ENCODE data around the gene TMEM208.

TMEM208 gene

DNA sequence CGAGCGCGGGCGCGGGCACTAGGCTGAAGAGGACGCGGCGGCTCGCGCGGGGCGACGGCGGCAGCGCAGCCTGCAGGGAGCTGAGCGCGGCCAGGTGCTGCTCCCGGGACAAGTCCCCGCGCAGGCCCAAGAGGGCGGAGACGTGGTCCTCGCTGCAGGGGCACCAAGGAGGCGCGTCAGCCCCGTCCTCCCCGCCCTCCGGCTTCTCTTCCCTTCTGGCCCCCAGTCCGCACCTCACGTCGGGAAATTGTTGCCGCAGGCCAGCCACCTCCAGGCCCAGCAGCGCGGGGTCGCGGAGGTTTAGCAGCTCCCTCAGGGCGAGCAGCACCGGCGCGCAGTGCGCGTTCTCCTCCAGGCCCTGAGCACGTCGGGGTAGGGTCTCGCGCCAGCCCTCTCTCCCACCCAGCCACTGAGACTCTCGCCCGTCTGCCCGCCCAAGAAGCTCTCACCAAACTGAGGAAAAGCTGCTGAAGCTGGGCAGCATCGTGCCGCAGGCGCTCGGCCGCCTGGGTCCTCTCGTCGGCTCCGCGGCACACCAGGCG lies 42.4 kb upstream of the TMEM208 start:
- H3K27me3 ChIP-seq = peaks cover 23% of the 10 kb centered on the region
- H3K9me3 ChIP-seq = no peaks in the 10 kb centered on the region
- H3K36me3 ChIP-seq = 0 out of 2 replicates have a peak, but pooled peaks cover 5% of the 10 kb centered on the region
- peaks cover 46% of the 10 kb centered on the region for H3K4me1 ChIP-seq
- H4K20me1 ChIP-seq = peaks cover 32% of the 10 kb centered on the region
- H3K27ac ChIP-seq = no peak overlapping the region
- no peak for TF ChIP-seq Cebpa-rat (IDR thresholded peaks at IDR 0.05)
- H3K4me3 ChIP-seq = peak overlapping the region; percentile 71
- H3K4me2 ChIP-seq = peak overlapping the region; percentile 95
- peak overlapping the region; percentile 86 for H3K9ac ChIP-seq

- peak overlapping the region; percentile 95 for H3K4me2 ChIP-seq
- H3K27me3 ChIP-seq = peaks cover 23% of the 10 kb centered on the region
- H3K9me3 ChIP-seq = no peaks in the 10 kb centered on the region
- no peak overlapping the region for H3K27ac ChIP-seq
- H4K20me1 ChIP-seq = peaks cover 26% of the 10 kb centered on the region
- peak overlapping the region; percentile 71 for H3K4me3 ChIP-seq
- TF ChIP-seq Cebpa-rat (IDR thresholded peaks at IDR 0.05) = no peak
- H3K4me1 ChIP-seq = peaks cover 52% of the 10 kb centered on the region
- no peak overlapping the region for H3K9ac ChIP-seq
- 0 out of 2 replicates have a peak, but pooled peaks cover 3% of the 10 kb centered on the region for H3K36me3 ChIP-seq
These were observed 41.8 kb upstream of the TMEM208 start for GRCh38 chr16:67184995-67185650.

DNA sequence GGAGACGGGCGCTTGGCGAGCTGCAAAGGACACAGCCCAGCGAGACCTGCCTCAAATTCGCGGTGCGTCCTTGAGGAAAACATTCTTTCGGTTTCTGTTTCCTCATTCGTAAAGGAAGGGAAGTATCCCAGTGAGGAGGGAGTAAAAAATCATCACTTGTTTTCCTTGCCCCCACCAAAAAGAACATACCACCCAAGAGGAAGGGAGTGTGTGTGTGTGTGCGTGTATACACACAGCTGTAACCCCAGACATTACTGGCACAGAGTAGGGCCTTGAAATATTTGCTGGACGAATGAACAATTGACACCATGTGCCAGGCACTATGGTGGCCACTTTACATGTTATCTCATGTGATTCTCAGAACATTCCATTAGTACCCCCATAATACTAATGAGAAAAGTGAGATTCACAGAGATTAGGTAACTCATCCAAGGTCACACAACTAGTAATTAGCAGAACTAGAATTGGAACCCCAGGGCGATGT lies 41.2 kb upstream of the TMEM208 start:
- H4K20me1 ChIP-seq = peaks cover 20% of the 10 kb centered on the region
- no peaks in the 10 kb centered on the region for H3K36me3 ChIP-seq
- H3K27me3 ChIP-seq = peaks cover 23% of the 10 kb centered on the region
- H3K9me3 ChIP-seq = no peaks in the 10 kb centered on the region
- H3K4me3 ChIP-seq = no peak overlapping the region
- TF ChIP-seq Cebpa-rat (IDR thresholded peaks at IDR 0.05) = no peak
- no peak overlapping the region for H3K27ac ChIP-seq
- peak overlapping the region; percentile 95; the same call in 1 of the 2 replicates for H3K4me2 ChIP-seq
- H3K9ac ChIP-seq = no peak overlapping the region
- peaks cover 55% of the 10 kb centered on the region for H3K4me1 ChIP-seq

DNA sequence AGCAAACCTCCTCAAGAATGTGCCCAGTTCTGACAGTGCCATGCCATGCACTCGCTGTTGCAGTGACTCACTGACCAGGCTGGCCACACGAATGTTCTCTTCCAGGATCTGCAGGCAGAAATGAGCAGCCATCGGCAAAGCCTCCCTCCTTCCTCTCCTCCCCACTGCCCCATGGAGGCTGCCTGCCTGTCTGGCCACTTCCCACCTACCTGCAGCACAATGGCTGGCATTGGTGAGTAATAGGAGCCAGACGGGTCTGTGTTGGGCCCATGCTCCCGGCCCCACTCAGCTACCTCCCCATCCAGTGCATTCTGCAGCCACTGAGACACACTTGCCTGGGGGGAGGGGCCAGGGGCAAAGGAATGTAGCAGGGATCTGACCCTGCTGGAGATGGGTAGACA lies 40.4 kb upstream of the TMEM208 start:
- Histone ChIP-seq H3K4me1 (peaks cover 55% of the 10 kb centered on the region), H3K27ac (no peak overlapping the region), H3K9ac (no peak overlapping the region), H3K4me3 (no peak overlapping the region), H3K4me2 (no peak overlapping the region), H3K36me3 (no peaks in the 10 kb centered on the region), H4K20me1 (peaks cover 12% of the 10 kb centered on the region), H3K27me3 (peaks cover 23% of the 10 kb centered on the region), H3K9me3 (no peaks in the 10 kb centered on the region)
- TF ChIP-seq Cebpa-rat (IDR thresholded peaks at IDR 0.05) = no peak

- H3K27ac ChIP-seq = no peak overlapping the region
- H4K20me1 ChIP-seq = peaks cover 13% of the 10 kb centered on the region
- H3K36me3 ChIP-seq = no peaks in the 10 kb centered on the region
- no peak overlapping the region for H3K9ac ChIP-seq
- no peak overlapping the region for H3K4me3 ChIP-seq
- TF ChIP-seq Cebpa-rat (IDR thresholded peaks at IDR 0.05) = no peak
- H3K4me1 ChIP-seq = peaks cover 50% of the 10 kb centered on the region
- H3K27me3 ChIP-seq = peaks cover 23% of the 10 kb centered on the region
- H3K9me3 ChIP-seq = no peaks in the 10 kb centered on the region
- H3K4me2 ChIP-seq = no peak overlapping the region
These were observed 39.6 kb upstream of the TMEM208 start for GRCh38 chr16:67187175-67187890.

GRCh38 chr16:67188323-67188722 lies 38.6 kb upstream of the TMEM208 start:
- H3K27me3 ChIP-seq = peaks cover 23% of the 10 kb centered on the region
- H3K36me3 ChIP-seq = peaks cover 4% of the 10 kb centered on the region; the same call in 1 of the 2 replicates
- H3K27ac ChIP-seq = no peak overlapping the region
- H3K4me3 ChIP-seq = no peak overlapping the region
- H3K9me3 ChIP-seq = no peaks in the 10 kb centered on the region
- H3K4me2 ChIP-seq = no peak overlapping the region
- no peak for TF ChIP-seq Cebpa-rat (IDR thresholded peaks at IDR 0.05)
- peaks cover 50% of the 10 kb centered on the region for H3K4me1 ChIP-seq
- peaks cover 23% of the 10 kb centered on the region for H4K20me1 ChIP-seq
- no peak overlapping the region for H3K9ac ChIP-seq

- Histone ChIP-seq H3K9me3 (no peaks in the 10 kb centered on the region), H3K9ac (no peak overlapping the region), H4K20me1 (peaks cover 28% of the 10 kb centered on the region), H3K4me1 (peaks cover 54% of the 10 kb centered on the region), H3K4me2 (no peak overlapping the region), H3K4me3 (no peak overlapping the region), H3K27me3 (peaks cover 23% of the 10 kb centered on the region), H3K36me3 (peaks cover 9% of the 10 kb centered on the region), H3K27ac (no peak overlapping the region)
- TF ChIP-seq Cebpa-rat (IDR thresholded peaks at IDR 0.05) = no peak
These were observed 38.1 kb upstream of the TMEM208 start for GRCh38 chr16:67188798-67189197.

GRCh38 chr16:67190041-67190440 lies 36.9 kb upstream of the TMEM208 start, which contains the start of gene EXOC3L1:
Gene EXOC3L1 (minus strand): TSS chr16:67190136. CDS start chr16:67189676, 460 bp downstream.
- Histone ChIP-seq H3K4me1 (peaks cover 51% of the 10 kb centered on the region), H3K4me2 (peak within 1 kb of the TSS; percentile 24; the same call in 1 of the 2 replicates)

DNA sequence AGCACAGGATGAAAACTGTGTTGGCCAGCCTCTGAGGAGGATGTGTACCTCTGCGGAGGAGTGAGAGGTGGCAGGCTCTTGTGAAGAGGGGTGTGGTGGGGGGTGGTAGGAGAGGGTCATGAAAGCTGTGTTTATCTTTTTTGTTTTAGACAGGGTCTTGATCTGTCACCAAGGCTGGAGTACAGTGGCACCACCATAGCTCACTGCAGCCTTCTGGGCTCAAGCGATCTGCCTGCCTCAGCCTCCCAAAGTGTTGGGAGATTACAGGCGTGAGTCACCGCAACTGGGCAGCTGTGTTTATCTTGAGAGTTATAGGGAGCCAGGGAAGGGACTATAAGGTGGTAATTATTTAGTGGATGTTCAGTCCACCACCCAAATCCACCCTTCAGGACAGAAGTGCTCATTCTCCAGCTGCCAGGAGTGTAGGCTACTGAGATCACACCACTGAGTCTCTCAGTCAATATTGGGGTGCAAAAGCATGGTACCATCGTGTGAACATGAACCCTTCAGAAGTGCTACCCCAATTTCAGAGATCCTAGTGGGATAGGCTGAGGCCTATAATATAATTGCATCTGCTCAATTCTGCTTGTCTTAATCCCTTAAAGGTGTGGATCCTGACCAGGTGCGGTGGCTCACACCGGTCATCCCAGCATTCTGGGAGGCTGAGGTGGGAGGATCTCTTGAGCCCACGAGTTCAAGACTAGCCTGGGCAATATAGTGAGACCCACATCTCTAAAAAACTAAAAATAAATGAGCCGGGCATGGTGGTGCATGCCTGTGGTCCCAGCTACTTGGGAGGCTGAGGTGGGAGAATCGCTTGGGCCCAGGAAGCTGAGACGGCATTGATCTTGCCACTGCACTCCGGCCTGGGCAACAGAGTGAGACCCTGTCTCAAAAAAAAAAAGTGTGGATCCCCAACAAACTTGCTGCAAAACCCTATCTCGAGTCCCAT lies 36.2 kb upstream of the TMEM208 start:
- Histone ChIP-seq H3K4me2 (peak overlapping the region; percentile 96; the same call in 1 of the 2 replicates), H3K4me1 (peaks cover 46% of the 10 kb centered on the region), H3K36me3 (peaks cover 28% of the 10 kb centered on the region), H3K27ac (no peak overlapping the region), H3K9me3 (no peaks in the 10 kb centered on the region), H4K20me1 (peaks cover 35% of the 10 kb centered on the region), H3K9ac (no peak overlapping the region), H3K4me3 (no peak overlapping the region), H3K27me3 (peaks cover 6% of the 10 kb centered on the region; the same call in 1 of the 2 replicates)
- no peak for TF ChIP-seq Cebpa-rat (IDR thresholded peaks at IDR 0.05)

More at GRCh38 chr16:67190041-67190440, 36.9 kb upstream of the TMEM208 start, which contains the start of gene EXOC3L1:
- H4K20me1 ChIP-seq = peaks cover 32% of the 10 kb centered on the region
- H3K9me3 ChIP-seq = no peaks in the 10 kb centered on the region
- no peak within 1 kb of the TSS for H3K9ac ChIP-seq
- peaks cover 13% of the 10 kb centered on the region for H3K27me3 ChIP-seq
- no peak for TF ChIP-seq Cebpa-rat (IDR thresholded peaks at IDR 0.05)
- H3K4me3 ChIP-seq = no peak within 1 kb of the TSS
- peaks cover 21% of the 10 kb centered on the region for H3K36me3 ChIP-seq
- no peak within 1 kb of the TSS for H3K27ac ChIP-seq
